Measurements from ENCODE around the gene ZNF438.

Gene ZNF438

DNA sequence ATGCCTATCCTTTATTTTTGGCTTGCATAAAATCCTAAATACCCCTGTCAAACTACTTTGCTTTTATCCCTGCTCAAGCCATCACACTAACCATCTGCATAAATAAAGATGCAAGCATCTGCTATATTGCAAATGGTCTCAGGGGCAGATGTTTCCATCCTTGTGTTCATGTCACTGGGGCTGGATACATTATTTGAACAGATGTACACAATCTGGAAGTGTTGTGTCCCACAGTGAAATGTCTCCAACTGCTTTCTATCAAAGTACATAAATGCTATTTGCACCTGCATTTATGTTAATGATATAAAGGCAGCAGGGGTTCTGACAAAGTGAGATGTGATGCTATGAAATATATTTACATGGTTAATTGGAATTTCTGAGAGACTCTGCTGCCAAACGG, 163.1 kb downstream of the ZNF438 start:
- DNase-seq: no peak

DNA sequence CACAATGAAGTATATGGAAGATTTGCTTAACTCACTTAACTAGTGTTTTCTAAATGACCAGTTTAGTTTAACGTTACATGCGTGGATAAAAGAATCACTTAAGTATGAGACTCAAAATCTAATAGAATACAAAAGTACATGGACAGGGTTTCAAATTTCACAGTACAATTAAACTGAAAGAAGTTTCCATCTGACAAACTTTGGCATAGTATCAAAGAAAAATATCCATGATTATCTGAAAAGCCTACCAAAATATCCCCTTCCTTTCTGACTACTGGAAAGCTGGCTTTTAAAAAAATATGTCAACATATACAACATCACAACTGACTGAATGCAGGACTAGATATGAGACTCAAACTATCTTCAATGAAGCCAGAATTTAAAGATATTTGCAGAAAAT, 164.8 kb downstream of the ZNF438 start:
- no peak for DNase-seq

DNA sequence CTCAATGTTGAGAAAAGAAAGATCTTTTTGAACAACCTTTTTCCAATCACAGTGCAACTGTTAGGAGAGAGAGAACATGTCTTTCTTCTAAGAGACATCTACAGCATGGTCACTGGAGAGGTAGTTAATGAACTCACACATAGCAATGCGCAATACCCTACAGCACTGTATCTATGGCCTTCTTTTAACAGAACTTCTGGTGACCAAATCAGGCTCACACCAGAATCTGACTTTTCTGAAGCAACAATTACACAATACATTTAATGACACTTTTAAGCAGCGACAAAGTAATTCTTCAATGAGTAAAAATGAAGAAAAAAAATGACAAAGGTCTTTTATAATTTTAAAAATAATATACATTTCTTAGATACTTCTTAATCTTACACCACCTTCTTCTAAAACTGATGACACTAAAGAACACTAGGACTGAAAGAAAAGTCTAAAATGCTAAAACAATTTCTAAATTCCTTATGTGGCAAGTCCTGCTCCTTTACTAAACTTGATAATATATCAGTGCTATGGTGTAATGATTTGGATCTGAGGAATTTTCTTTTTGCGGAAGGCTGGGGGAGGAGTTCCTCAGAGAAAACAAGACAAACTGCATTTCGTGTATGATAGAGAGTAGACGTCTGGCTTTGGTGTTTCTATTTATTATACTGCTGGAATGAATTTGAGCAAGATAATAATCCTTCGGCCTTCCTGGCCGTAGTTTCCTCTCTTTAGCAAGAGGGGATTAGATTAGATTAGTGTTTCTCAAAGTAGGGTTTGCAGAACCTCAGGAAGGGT, 166.3 kb downstream of the ZNF438 start:
- DNase-seq: no peak

DNA sequence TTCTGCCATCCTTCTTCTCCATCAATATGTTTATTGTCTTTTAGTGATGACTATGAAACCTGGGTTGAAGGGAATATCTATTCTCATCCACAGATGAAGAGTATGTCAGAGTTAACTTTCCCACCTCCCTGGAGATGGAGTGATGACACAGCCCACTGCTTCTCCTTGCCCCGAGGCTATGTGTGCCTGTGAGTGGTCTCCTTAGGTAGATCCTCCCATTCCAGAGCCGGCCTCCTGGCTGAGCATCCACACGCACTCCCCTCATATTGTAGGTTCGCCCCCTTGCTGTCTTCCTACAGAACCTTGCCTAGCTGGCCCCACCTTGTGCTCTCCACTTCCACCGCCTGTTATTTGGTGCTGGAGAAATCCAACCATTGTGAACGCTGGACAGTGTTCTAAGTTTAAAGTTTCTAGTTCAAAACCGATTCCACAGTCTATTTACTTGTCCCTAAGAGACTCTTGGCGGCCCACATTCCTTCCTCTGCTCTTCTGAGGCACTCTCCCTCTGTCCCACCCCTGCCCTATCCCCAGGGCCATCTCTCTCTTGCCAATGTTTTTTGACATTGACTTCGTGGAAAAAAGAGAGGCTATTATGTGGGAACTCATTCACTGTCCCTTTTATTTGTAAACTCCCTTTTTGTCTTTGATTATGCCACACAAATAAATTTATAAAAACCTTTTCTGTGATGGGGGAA, 168.0 kb downstream of the ZNF438 start:
- DNase-seq: no peak

DNA sequence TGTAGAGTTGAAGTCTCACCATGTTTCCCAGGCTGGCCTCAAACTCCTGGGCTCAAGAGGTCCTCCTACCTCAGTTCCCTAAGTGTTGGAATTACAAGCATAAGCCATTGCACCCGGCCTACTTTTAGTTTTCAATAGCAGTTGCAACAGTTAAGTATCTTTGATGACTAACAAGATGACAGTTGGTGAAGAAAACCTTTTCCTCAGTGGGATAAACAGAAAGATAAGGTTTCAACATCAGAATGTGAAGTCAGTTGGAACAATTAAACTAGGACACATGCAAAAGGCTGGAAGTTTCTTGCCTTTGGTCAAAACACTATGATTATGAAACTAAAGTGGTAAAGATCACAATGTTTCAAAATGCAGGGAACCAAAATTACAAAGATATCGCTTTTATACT, 169.2 kb downstream of the ZNF438 start:
- DNase-seq: no peak

DNA sequence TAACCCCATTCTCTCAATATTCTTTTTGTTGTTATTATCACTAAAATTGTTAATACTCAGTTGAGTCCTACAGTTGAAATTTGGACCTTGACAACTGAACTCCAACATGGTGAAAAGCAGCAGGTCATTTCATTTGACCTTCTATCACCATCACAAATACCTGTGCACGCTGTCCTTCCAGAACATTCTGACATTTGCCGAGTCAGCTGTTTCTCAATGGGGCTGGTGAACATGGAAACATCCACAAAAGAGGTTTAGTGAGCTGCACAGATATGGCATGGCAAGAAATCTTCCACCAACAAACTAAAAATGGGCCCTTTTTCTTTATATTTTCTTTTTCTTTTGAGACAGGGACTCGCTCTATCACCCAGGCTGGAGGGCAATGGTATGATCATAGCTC, 169.7 kb downstream of the ZNF438 start:
- no peak for DNase-seq

DNA sequence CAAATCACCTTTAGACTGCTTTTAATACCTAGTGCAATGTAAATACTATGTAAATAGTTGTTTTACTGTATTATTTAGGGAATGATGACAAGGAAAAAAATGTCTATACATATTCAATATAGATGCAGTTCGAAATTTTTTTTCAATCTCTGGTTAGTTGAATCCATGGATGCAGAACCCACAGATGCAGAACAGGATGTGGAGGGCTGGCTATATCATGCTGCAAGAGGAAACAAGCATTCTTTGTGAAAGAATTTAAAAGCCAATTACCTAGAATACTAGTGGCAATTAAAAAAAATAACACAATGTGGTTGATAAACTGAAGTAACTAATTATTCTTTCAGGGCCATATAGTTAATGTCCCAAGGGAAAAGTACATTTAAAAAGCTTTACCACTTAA, 170.4 kb downstream of the ZNF438 start:
- DNase-seq: no peak

DNA sequence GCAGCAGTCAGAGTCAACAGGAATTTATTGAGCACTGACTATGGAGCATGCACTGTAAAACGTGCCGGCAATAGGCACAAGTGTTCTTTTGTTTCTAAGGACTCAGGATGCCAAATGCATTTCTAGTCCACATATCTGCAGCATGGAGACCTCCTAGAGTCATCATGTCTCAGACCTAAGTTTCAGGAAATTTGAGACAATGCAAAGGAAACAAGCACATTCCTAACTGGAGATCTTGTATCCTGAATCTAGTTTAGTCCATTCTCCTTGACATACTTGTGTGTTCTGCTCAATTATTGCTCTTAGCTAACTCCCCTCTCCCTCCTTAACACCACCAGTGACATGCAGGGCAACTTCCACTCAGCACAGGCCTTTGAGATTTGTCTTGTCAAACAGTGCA, 173.2 kb downstream of the ZNF438 start:
- DNase-seq: no peak

DNA sequence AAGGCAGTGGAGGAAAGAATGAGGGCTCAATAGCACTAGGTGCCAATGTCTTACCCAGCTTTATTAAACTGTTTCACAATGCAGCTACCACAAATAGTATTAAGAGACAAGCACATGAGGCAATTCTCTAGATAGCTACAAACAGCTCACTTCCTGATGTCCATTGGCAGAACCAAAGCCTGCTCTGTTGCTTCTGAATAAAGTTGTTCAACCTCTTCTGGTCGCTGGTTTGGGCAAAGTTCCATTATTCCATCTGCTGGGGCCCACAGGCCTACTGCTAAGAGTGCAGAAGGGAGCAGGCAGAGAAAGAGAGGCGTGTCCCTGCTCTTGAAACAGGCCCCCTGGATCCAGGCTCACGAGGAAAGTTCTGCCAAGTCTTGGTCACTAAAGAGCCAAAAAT, 173.9 kb downstream of the ZNF438 start:
- no peak for DNase-seq

DNA sequence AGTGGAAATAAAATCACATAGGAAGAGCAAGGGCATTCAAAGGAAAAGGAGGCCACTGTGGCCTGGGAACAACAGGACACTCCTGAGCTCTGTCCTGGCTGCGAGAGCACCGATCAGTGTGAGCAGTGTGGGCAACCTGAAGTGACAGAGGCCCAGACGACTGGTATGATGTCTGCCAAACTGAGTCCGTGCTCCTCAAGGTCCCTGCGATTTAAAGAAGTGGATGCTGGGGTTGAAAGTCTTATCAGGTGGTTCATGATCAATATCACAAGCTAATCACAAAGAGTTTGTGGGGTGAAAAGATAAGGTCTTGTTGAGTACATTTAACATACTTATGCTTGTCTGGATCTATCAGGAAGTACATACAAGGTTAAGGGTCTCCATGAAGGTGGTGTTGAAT, 176.5 kb downstream of the ZNF438 start:
- no peak for DNase-seq

DNA sequence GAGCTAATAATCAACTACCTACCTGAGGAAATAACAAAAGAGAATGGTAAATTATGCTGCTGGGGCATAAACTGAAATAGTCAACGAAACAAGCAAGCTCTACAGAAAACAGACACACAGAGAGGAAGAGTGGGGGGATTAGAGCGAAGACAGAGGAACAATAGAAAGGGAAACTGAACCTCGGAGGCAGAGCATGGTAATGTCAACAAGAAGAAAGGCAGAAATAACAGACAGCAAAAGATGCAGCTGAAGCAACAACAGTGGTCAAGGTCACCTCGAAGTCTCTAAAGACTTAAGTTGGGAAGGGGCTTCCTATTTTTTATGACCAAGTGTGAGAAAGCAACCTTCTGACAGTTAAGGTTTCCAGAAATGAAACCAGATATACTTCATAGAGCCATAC, 177.0 kb downstream of the ZNF438 start:
- DNase-seq: no peak

DNA sequence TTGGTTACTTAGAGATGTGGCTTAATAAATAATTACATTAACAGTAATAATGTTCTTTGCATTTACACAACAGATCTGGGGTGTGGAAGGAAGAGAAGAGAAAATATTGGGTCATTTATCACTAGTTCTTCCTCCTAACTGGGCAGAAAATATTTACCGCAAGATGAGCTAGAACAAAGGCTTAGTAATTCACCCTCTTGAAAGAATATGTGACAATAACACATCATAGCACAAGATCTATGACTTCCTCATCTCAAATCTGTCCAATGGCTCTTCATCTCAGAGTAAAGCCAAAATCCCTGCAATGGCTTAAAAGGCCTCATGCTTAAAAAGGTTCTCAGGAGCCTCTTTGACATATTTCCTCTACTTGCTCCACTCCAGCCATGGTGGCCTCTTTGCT, 178.6 kb downstream of the ZNF438 start:
- DNase-seq: no peak

DNA sequence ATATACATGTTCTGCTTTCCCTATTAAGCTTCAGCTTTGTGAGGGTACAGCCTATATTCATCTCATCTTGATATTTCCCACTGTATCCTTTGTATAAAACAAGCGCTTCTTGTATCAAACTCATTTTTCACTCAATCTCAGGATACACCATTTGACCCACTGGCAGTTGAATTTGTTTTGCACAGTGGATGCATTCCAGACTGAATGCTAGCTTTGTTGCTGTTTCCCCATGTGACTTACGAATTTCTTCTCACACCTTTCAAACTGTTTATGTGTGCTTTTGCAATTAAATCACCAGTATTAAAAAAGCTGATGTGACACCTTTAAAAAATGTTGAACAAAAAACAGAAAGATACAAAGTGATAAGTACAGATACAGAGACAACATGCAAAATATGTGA, 180.9 kb downstream of the ZNF438 start:
- no peak for DNase-seq

DNA sequence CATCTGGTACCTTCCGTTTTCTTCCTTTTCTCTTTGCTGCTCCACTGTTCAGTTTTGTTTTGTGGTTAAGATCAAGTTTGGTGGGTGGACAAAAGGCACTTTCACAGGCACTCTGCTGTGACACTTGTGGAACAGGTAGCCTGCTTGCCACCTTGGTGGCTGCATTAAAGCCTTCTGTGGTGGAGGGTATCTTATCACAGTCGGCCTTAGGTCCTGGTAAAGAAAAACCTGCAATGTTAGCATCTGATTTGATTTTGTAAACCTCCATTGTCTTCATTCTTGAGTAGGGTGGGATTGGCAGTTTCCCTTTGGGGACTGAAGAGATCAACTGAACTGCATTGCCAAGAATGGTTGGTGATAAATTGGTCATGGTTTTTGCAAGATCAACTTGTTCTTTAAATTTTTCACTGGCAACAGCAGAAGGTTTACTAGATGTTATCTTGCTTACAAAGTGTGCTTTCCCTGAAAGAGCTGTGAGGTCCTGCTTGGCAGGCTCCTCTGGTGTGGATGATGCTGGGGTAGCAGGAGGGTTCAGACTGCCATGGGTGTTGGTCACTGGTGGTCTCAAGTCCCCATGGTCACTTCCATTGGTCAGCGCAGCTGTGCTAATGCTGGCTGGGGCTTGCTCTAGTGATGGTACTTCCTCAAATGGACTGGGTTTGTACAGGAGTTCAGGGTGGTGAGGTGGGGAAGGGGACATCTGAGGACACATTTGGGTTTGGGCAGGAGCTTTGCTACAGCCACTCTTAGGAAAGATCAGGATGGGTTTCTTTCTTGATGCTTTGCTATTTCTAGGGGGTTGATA, 182.2 kb downstream of the ZNF438 start:
- no peak for DNase-seq

DNA sequence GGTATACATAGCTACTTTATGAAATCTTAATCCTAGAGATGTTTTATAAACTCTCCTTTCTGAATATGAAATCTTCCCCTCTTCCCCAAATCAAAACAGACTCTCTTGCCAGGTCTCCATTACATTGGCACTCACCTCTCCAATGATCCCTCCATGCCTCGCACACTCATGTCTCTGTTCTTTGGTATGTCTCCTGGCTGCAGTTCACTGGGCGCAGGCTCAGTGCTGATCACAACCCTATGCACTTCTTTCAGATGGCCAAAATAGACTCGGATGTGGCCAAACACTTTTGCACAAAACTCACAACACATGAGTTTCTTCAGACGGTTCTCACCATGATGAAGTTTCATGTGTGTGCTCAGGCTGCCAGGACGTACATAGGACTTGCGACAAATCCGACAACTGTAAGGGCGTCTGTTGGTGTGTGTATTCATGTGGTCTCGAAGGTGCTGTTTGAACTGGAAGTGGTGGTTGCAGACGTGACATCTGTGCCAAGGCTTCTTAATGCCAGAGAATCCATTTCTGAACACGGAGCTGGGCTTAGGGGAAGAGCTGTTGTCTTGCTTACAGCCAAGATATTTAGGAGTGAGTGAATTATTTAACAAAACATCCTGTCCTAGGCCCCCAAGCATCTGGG, 183.2 kb downstream of the ZNF438 start:
- no peak for DNase-seq

DNA sequence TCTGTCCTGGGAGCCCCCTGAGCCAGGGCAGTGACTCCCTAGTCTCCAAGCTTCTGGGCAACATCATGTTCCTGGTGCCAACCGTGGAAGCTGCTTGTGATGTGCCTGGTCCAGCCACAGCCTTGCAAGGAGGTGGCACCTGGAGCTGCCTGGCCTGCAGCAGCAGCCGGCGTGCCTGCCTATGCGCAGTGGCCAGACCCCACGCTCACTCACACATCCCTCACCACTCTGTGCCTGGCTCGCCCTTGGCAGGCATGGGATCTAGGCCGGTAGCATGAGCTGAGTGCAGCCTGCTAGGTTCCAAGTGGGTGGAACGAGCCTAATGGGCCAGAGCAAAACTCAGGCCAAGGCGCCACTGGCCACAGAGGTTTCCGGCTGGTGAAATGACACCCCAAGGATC, 184.0 kb downstream of the ZNF438 start:
- DNase-seq: no peak

DNA sequence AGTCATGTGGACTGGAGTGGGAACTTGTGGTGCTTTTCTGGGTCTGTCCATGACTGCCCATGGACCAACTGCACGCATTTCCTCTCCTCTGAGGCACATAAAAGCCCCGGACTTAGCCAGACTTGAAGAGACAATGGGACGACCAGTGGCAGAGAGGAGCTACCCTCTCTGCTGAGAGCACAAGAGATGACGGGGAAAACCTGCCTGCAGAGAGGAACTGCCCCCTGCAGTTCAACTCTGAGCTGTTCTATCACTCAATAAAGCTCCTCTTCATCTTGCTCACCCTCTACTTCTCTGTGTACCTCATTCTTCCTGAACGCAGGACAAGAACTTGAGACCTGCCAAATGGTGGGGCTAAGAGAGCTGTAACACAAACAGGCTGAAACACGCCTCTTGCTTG, 184.5 kb downstream of the ZNF438 start:
- DNase-seq: no peak

DNA sequence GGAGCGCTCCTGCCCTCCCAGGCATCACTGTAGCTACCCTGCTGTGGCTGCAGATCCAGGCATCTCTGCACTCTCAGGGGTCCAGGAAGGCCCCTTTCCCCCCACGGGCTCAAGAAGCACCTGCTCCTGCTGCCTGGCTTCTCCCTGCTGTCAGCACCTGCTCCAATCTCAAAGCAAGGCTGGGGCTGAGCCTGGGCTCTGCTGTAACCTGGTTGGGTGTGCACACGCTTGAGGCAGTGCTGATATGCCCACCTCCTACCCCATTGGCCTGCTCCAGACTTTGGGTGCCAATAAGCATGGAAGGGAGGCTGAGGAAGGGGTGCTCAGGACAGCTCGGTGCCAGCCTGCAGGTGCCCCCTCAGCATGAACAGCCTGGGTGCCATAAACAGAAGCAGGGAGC, 185.0 kb downstream of the ZNF438 start:
- no peak for DNase-seq

DNA sequence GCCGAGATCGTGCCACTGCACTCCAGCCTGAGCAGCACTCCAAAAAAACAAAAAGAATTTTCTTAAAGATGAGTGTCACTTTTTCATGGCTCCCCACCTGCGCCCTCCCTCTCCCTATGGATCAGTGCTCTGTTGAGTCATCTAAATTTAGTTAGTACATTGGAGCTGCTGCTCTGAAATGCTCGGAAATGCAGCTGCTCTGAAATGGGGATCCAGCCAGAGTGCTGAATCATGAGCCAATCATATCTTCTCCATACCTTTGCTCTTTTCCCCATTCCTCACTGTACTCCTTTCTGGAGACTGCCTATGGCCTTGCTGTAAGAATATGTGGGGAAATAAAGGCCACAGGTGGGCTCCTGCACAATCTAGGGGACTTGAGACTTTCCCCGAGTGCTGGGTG, 188.8 kb downstream of the ZNF438 start:
- no peak for DNase-seq

DNA sequence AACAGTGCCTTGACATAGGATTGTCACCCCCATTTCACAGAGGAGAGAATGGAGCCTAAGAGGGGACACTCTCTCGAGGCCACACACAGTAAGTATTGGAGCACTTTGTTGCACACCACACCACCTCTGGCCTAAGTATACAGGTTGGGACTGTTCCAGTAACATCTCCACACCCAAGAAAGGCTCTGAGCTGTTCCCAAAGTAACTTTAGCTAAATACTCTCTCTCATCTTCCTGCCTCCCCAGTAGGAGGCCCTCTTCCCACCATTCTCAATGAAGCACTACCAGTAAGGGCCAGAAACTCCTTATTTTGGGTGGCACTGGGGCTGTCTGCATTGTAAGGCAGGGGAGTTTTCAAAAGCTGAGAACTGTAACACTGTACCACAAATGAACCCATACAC, 189.5 kb downstream of the ZNF438 start:
- DNase-seq: no peak

DNA sequence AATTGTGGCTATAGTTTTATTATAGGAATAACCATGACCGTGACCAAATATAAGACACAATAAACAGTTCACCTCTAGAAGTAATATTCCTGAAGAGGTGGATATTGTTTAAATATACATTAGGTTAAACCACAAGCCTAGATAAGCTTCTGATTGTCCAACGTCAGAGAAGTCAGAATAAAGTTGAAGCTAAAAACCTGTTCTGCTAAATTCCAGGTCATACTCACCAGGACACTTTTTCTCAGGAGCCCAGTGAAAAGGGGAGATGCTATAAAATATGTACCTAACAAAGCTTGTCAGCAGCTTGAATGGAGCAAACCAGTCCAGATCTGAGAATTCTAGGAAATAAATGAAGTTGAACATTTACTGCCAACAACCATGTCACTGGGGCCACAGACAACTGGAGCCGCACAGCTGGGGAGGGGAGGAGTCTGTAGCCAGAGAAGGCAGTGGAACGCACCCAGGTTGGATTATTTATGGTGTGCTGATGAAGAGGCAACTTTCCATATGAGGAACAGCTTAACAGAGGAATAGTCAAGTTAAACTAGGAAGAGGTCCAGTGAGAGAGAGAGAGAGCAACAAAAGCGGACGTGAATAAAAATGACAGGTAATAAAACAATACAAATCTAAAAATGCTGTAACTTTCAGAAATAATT, 191.1 kb downstream of the ZNF438 start:
- DNase-seq: no peak

DNA sequence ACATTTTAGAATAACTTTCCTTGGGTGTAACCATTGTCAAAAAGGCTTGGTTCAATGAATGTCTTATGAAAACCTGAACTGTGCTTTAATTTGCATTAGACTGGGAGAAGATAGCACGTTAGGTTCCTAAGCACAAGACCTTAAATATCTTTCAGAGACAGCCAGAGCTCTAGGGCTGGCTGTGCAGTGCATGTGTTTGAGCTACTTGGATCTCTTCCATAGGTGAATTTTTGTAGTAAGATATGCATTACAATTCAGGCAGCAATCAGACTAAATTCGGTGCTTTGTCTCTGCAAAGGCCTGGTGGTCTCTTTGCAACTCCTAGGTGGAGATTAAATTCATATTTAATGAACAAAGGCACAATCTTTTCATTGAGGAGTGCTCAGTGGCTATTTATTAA, 192.0 kb downstream of the ZNF438 start:
- DNase-seq: no peak

DNA sequence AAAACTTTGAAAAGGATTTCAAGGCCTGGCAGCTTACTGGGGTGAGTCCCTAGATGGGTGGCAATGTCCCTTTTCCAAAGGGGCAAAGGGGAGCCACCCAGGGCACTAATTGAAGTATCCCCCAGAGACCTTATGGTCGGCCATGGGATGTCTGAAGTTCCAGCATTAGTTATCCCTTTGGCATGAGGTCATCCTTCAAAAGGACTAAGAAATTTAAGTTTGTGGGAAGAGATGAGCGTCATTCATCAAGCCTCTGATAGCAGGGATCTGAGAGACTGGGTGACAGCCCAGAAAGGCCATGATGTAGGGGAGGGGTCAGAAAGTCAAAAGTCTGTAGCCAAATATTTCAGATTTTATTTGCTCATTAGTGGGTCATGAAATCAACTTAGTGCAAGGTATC, 195.3 kb downstream of the ZNF438 start:
- no peak for DNase-seq

Measured in NCI-H1048 (cell line).